Osteocyte (in vitro differentiated cells): ENCODE data around the gene ARHGAP28. TPM values are rescaled to one million over a fixed set of nuclear protein-coding genes. Genes with fewer than 3 reads are reported as not detected.

Experiments used
- DNase-seq: peaks from one replicate; pipeline ENCODE4 v3.0.0; 2021; ENCODE audit warnings: mixed read lengths; ENCODE audit not compliant: unreplicated experiment; ENCODE audit errors: extremely low spot score
- H3K27ac Mint-ChIP-seq: one replicate; pipeline ENCODE4 v1.8.0; 2021; ENCODE audit warnings: mild to moderate bottlenecking, mixed read lengths; ENCODE audit not compliant: unreplicated experiment
- H3K27me3 Mint-ChIP-seq: one replicate; pipeline ENCODE4 v1.8.0; 2021; ENCODE audit warnings: mixed read lengths; ENCODE audit not compliant: unreplicated experiment
- H3K36me3 Mint-ChIP-seq: one replicate; pipeline ENCODE4 v1.8.0; 2021; ENCODE audit warnings: mixed read lengths; ENCODE audit not compliant: unreplicated experiment
- H3K4me1 Mint-ChIP-seq: one replicate; pipeline ENCODE4 v1.8.0; 2021; ENCODE audit warnings: mixed read lengths; ENCODE audit not compliant: unreplicated experiment
- H3K4me3 Mint-ChIP-seq: one replicate; pipeline ENCODE4 v1.8.0; 2021; ENCODE audit warnings: mild to moderate bottlenecking, moderate library complexity, mixed read lengths; ENCODE audit not compliant: unreplicated experiment
- H3K9me3 Mint-ChIP-seq: one replicate; pipeline ENCODE4 v1.8.0; 2021; ENCODE audit warnings: mixed read lengths; ENCODE audit not compliant: unreplicated experiment
- CTCF ChIP-seq: fragments of 200-600 bp; sonication (generic); IDR thresholded peaks from 2 replicates; pipeline ENCODE4 v1.5.0; 2021; ENCODE audit warnings: antibody characterized with exemption, mild to moderate bottlenecking, moderate library complexity
- total RNA-seq: library from RNA; stranded (reverse); gene quantifications from 2 replicates; pipeline ENCODE4 v1.2.1, GENCODE V29; 2021

The ARHGAP28 gene
- total RNA-seq, 1 donor from 2014 or later: 18.1 TPM

- Mint-ChIP-seq H3K4me1 (peaks cover 3% of the 10 kb centered on the region), H3K36me3 (peaks cover 30% of the 10 kb centered on the region), H3K27me3 (peaks cover 15% of the 10 kb centered on the region), H3K27ac (no peak overlapping the region), H3K4me3 (no peak overlapping the region), H3K9me3 (no peaks in the 10 kb centered on the region)
- DNase-seq: no peak
- TF ChIP-seq CTCF: no peak
Measured at GRCh38 chr18:6885006-6885481, 155.5 kb downstream of the ARHGAP28 start.

GRCh38 chr18:6885992-6886796 is 156.7 kb downstream of the ARHGAP28 start:
- peak; percentile 88 for TF ChIP-seq CTCF
- Mint-ChIP-seq H3K4me3 (no peak overlapping the region), H3K36me3 (peaks cover 36% of the 10 kb centered on the region), H3K27me3 (peaks cover 4% of the 10 kb centered on the region), H3K9me3 (no peaks in the 10 kb centered on the region), H3K4me1 (peaks cover 3% of the 10 kb centered on the region), H3K27ac (no peak overlapping the region)
- no peak for DNase-seq

- Mint-ChIP-seq H3K4me1 (no peaks in the 10 kb centered on the region), H3K9me3 (no peaks in the 10 kb centered on the region), H3K27me3 (peaks cover 4% of the 10 kb centered on the region), H3K27ac (no peak overlapping the region), H3K36me3 (peaks cover 36% of the 10 kb centered on the region), H3K4me3 (no peak overlapping the region)
- TF ChIP-seq CTCF: no peak
- DNase-seq: no peak
Measured at GRCh38 chr18:6886797-6887330, 157.3 kb downstream of the ARHGAP28 start.

- no peak overlapping the region for H3K27ac Mint-ChIP-seq
- no peaks in the 10 kb centered on the region for H3K4me1 Mint-ChIP-seq
- H3K9me3 Mint-ChIP-seq: no peaks in the 10 kb centered on the region
- H3K4me3 Mint-ChIP-seq: no peak overlapping the region
- TF ChIP-seq CTCF: no peak
- no peaks in the 10 kb centered on the region for H3K27me3 Mint-ChIP-seq
- no peak for DNase-seq
- H3K36me3 Mint-ChIP-seq: peaks cover 36% of the 10 kb centered on the region
Measured at GRCh38 chr18:6891788-6892187, 162.3 kb downstream of the ARHGAP28 start.

- no peak for DNase-seq
- peaks cover 37% of the 10 kb centered on the region for H3K36me3 Mint-ChIP-seq
- H3K4me3 Mint-ChIP-seq: no peak overlapping the region
- peaks cover 20% of the 10 kb centered on the region for H3K9me3 Mint-ChIP-seq
- no peak for TF ChIP-seq CTCF
- H3K27ac Mint-ChIP-seq: no peak overlapping the region
- no peaks in the 10 kb centered on the region for H3K4me1 Mint-ChIP-seq
- H3K27me3 Mint-ChIP-seq: peaks cover 7% of the 10 kb centered on the region
Measured at GRCh38 chr18:6901286-6901926, 171.9 kb downstream of the ARHGAP28 start.
